GM21381 (cell line): Measurements from ENCODE around the gene ZNF345.

Experiments used
- ATAC-seq: cut with Tn5 transposase; IDR thresholded peaks from one replicate; pipeline ENCODE4 v1.9.1; 2021; ENCODE audit warnings: mild to moderate bottlenecking, moderate library complexity; ENCODE audit not compliant: unreplicated experiment

Gene ZNF345

GRCh38 chr19:36850559-36851442 is at the start of gene ZNF345:
ZNF345 (plus strand) TSS chr19:36850876; CDS start chr19:36876831, 25,955 bp downstream.
- ATAC-seq = peak; percentile 79

GRCh38 chr19:36805364-36805763 is 45.3 kb upstream of the ZNF345 start:
- ATAC-seq = no peak

- no peak for ATAC-seq
These were observed 43.6 kb upstream of the ZNF345 start for GRCh38 chr19:36807029-36807428.

- no peak for ATAC-seq
These were observed 31.5 kb upstream of the ZNF345 start for GRCh38 chr19:36819130-36819630.

- ATAC-seq = no peak
These were observed 28.9 kb upstream of the ZNF345 start for GRCh38 chr19:36821758-36822157.

- no peak for ATAC-seq
These were observed 17.2 kb upstream of the ZNF345 start for GRCh38 chr19:36833430-36833829.

- no peak for ATAC-seq
These were observed 13.3 kb upstream of the ZNF345 start for GRCh38 chr19:36837176-36837905.

- ATAC-seq = peak; percentile 91
These were observed 12.5 kb upstream of the ZNF345 start, which contains the start of gene ZNF790 for GRCh38 chr19:36837906-36838783. ZNF790 (minus strand) TSS chr19:36838387; CDS start chr19:36825619, 12,768 bp downstream.

GRCh38 chr19:36838784-36839324 is 11.8 kb upstream of the ZNF345 start:
- no peak for ATAC-seq

GRCh38 chr19:36847968-36848367 is 2.7 kb upstream of the ZNF345 start:
- ATAC-seq = no peak

GRCh38 chr19:36849701-36850558 is 746 bp upstream of the ZNF345 start:
- peak; percentile 79 for ATAC-seq

GRCh38 chr19:36851898-36852297 is 1.2 kb downstream of the ZNF345 start:
- no peak for ATAC-seq

GRCh38 chr19:36876993-36877938 is 26.6 kb downstream of the ZNF345 start:
- ATAC-seq = no peak

- no peak for ATAC-seq
These were observed 41.2 kb downstream of the ZNF345 start for GRCh38 chr19:36891768-36892357.

GRCh38 chr19:36894849-36895383 is 44.2 kb downstream of the ZNF345 start:
- ATAC-seq = no peak

GRCh38 chr19:36898422-36898821 is 47.7 kb downstream of the ZNF345 start:
- no peak for ATAC-seq

- peak; percentile 95 for ATAC-seq
These were observed 65.5 kb downstream of the ZNF345 start, which contains the start of the genes ZNF568 and ZNF829 for GRCh38 chr19:36915992-36916830. ZNF568 (plus strand) TSS chr19:36916332; CDS start chr19:36922771, 6,439 bp downstream. ZNF829 (minus strand) TSS chr19:36916291; CDS start chr19:36915167, 1,124 bp downstream.
